GM12801 (cell line): ENCODE measurements around the gene XAGE1A.
"Not testable (repeated sequence)": the region's sequence is repeated elsewhere in the genome, so short reads cannot be mapped to it uniquely, and the experiment has no call there.

ENCODE experiments used
- CTCF ChIP-seq: IDR thresholded peaks from one replicate; pipeline ENCODE4 v1.5.1; 2011; ENCODE audit warnings: control low read depth; ENCODE audit not compliant: insufficient read length; ENCODE audit errors: extremely low read depth

Gene XAGE1A

GRCh38 chrX:52495545-52496418 is at the start of gene XAGE1A:
TSS of gene XAGE1A (plus strand) at chrX:52495808. CDS start at chrX:52497362, 1,554 bp downstream.
- TF ChIP-seq CTCF: not testable (repeated sequence)

DNA sequence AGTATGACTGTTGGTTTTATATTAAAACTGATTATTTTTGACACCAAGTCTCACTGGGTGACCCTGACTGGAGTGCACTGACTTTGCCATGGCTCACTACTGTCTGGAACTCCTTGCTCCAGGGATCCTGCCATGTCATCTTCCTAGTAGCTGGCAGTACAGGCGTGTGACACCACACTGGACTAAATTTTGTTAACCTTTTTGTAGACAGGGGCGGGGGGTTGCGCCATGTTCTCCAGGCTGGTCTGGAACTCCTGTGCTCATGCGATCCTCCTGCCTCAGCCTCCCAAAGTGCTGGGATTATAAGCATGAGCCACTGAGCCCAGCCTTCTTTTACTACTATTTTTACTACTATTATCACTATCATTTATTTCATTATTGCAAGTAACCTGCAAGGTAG is 8.9 kb downstream of the XAGE1A start:
- TF ChIP-seq CTCF: no peak

DNA sequence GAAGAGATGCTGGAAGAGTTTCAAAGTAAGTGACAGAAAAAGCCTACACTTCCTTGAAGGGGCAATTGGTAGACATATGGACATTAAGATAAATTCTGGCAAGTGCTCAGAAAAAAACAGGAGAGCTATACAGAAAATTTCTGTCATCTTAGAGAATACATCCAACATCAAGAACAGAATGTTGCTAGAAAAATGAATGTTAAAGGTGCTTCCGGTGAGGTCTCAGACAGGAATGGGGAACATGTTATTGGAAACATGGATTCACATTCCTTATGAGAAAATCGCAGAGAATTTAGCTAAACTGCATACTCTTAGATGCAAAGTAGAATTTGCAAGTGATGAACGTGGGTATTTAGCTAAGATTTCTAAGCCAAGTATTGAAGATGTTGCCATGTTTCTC is 11.7 kb downstream of the XAGE1A start:
- no peak for TF ChIP-seq CTCF

GRCh38 chrX:52509916-52510315 is 14.3 kb downstream of the XAGE1A start:
- TF ChIP-seq CTCF: no peak

GRCh38 chrX:52516987-52517325 is 21.3 kb downstream of the XAGE1A start, which contains the start of gene XAGE1B:
TSS of gene XAGE1B (minus strand) at chrX:52517063. CDS start at chrX:52515527, 1,536 bp downstream.
- not testable (repeated sequence) for TF ChIP-seq CTCF

- no peak for TF ChIP-seq CTCF
Measured at GRCh38 chrX:52542311-52542710, 46.7 kb downstream of the XAGE1A start.

GRCh38 chrX:52544147-52544840 is 48.7 kb downstream of the XAGE1A start:
- TF ChIP-seq CTCF: no peak
